ENCODE data around the gene CDCA4.
A peak's percentile ranks its signal among the peaks of the same experiment; 100 is the strongest.
"Not testable (repeated sequence)": the region's sequence is repeated elsewhere in the genome, so short reads cannot be mapped to it uniquely, and the experiment has no call there.

The CDCA4 gene

DNA sequence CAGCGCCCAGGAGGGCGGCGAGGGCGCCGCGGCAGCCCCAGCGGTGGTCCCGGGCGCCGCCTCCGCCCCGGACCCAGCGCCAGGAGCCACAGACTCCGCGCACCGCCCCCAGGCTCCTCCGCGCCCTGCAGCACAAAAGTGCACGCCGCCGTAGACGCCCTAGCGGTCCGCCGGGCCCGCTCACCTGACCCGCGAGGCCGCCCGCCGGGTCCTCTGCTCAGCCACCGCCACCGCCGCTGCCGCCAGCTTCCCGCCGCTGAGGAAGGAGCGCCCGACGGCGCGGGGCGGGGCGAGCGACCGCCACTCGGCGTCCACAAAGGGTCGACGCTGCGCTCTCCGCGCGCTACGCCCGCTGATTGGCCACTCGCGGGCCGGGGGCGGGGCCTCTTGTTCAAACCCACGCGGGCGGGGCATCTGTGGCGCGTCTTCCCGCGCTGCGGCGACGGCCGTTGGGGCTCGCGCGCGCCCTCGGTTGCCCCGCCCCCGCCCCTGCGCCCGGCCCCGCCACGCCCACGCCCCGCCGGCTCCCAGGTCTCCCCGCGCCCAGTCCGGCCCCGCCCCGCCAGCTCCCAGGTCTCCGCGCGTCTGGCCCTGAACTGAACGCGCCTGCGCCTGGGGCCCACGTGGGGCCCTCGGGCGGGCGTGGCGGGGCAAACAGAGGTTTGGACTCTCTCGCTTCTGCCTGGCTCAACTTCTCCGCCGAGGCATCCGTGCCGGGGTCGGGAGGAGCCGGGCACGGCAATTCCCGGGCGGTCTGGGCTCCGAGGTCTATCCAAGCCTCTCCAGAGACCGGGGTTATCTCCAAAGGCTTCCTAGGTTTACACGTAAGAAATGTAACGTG lies at the start of gene CDCA4:
CDCA4 (minus strand) TSS at position 269 of the 841 bp plus-strand sequence. CDS start 9,154 bp downstream, outside the sequence.
- peak; percentile 96 for DNase-seq

DNA sequence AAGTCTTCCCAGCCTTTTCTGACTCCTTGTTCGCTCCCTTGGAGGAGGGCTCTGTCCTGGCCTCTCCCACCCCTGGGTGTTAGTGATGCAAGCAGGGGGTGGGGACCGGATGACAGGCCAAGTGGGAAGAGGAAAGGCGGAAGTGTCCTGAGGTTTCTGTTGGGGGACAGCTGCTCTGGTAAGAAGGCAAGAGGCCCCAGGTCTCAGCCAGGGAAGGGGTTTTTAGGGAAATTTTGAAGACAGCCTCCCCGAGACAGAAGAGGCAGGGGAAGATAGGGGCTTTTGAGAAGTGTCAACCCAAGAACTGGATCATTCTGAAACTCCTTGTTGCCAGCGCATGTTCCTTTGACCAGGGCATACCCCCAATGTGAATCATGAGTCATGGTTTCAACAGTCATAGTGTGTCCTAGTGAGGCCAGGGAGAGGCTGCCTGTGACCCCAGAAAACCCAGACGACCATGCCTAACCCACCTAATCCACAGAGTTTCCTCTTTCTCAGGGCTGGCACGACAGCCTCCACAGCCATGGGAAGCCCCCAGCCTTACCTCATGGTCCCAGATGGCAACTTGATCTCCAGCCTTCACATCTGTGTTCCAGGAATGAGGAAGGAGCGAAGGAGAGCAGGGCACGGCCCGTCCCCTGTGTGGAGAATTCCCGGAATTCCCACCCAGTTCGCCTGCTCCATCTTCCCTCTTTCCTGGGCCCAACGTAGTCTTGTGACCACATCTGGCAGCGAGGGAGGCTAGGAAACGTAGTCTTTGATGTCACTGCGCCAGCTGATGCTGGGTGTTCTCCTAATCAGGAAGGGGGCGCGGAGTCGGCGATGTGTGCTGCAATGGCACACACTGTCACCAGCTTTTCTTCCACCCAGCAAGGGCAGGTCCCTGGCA lies 49.2 kb upstream of the CDCA4 start:
- DNase-seq, result no peak

- no peak for DNase-seq
Measured at GRCh38 chr14:105069522-105069870, 48.6 kb upstream of the CDCA4 start.

DNA sequence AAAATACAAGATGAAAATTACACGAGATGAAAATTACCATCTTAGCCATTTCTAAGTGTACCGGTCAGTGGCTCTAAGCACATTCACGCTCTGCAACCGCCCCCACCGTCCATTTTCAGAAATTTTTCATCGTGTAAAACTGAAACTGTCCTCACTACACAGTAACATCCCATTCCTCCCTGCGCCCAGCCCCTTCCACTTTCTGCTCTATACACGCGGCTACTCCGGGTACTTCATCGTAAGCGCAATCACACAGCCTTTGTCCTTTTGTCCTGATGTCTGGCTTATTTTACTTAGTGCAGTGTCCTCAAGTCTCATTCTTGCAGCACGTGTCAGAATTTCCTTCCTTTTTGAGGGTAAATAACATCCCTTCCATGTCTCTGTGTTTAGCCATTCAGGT lies 47.9 kb upstream of the CDCA4 start:
- no peak for DNase-seq

- DNase-seq, result no peak
Measured at GRCh38 chr14:105067969-105068301, 47.1 kb upstream of the CDCA4 start.

DNA sequence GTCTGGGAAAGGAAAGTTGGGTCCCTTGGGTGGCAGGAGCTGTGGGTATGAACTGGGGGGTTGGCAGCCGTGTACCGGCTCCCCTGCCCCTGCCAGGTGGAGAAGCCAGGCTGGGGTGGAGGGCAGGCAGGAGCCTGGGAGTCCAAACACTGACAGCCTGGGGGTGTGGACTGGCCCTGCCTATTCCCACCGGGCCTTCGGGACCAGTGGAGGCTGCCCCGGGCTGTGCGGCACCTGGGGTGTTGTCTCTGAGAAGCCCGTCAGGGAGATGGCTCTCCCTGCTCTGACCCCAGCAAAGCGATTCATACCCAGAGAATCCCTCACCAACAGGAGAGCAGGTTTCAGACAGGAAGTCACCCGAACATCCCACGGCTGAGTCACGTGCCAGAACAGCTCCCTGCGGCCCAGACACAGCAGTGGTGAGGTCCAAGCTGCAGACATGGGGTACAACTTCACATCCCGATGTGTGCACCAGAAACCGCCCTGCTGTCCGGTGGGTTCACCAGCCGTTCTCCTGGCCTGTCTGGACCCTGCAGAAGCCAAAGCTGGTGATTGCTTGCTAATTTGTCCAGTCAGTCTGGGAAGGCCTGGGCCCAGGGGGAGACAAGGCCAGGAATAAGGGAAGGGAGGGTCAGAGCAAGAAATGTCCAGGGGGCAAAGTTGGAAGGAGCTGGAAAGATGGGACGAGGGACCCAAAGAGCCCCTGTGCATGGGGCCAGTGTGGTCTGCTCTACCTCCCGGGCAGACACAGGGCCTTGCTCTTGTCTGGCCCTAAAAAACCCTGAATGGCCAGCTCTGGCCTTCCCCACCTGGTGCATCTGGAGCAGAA lies 46.5 kb upstream of the CDCA4 start:
- no peak for DNase-seq

DNA sequence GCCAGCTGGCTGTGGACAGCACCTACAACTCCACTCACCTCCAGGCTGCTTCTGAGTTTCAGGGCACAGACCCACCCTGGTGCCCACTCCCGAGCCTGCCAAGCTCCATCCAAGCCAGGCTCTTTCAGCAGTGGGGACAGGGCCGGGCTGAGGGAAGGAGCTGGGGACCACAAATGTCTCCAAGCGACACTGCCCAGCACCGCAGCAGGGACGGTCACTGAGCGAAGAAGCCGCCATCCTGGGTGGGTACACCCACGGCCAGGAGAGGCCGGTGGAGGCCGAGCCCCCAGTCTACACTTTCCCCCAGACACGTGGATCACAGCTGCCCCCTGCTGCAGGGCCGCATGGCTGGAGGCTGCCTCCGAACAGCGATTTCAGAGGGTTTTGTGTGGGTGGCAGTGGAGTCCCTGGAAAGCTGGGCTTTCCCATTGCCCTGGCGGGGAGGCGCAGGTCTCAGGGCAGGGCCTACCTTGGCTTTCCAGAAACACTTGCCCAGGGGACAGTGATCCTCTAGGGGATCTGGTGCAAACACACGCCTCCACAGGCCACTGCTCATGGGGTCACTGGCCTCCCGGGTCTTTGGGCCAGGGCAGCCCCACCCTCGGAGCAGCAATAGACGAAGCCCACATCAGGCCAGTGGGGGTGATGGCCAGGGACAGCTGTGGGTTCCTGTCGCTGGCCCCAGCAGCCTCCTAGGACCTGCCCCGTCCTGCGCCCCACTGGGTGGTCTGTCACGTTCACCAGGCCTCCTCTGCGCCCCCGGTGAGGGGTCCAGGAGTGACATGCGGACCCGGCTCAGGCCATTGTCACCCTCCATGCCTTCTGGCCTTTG lies 45.6 kb upstream of the CDCA4 start:
- DNase-seq, result no peak

DNA sequence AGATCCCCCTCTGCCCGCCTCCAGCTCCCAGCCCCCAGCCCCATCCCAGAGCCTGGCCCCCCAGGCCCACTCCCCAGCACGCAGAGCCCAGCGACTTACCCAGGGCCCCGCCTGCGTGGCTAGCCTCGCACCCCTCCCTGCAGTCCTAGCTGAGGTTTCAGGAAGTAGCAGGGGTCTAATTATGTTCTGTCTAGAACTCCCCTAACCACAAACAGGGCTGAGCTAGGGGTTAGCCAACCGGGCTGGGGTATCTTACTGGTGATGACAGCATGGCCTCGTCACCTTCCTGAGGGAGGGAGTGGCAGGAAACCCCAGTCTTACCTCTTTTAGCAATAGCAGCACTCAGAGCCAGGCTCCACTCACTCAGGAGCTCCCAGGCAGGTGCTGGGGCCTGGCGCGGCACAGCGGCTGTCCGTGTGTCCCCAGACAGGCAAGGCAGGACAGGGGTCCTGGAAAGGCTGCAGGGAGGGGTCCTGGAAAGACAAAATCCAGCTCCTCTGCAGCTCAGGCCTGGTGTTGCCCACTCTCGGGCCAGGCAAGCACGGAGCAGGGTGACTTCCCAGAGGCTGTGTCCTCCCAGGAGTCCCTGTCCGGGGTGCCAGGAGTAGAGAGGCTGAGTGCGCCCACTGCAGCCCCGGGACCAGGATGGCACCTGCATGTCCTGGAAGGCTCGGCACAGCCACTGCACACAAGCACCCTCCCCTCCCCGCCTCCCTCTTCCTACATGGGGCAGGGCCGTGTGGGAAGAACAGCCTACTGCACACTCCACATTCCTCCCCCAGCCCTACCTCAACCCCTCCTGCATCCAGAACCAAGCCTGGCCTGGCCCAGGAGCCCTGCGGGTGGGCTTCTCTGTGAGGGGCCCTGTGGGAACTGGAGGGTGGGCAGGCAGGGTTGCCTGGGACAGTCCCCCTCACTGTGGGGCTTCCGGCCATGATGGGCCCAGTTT lies 44.7 kb upstream of the CDCA4 start, which contains the start of gene GPR132:
GPR132 (minus strand) TSS at position 151 of the 949 bp plus-strand sequence. CDS start 10,010 bp downstream, outside the sequence.
- DNase-seq, result peak; percentile 56

- DNase-seq, result peak; percentile 66
Measured at GRCh38 chr14:105064721-105065143, 43.8 kb upstream of the CDCA4 start.

DNA sequence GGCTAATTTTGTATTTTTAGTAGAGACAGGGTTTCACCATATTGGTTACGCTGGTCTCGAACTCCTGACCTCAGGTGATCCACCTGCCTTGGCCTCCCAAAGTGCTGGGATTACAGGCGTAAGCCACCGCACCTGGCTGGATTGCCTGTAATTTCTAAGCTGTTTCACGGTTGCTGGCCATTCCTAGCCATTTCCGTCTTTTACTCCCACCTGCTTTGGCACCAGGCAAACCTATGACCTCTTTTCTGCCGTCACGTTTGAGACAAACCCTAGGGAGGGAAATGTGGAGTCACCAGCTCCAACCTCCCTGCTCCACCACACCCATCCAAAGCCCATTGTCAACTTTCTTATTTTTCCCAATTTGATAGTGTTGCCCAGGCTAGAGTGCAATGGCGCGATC lies 43.1 kb upstream of the CDCA4 start:
- DNase-seq, result no peak

DNA sequence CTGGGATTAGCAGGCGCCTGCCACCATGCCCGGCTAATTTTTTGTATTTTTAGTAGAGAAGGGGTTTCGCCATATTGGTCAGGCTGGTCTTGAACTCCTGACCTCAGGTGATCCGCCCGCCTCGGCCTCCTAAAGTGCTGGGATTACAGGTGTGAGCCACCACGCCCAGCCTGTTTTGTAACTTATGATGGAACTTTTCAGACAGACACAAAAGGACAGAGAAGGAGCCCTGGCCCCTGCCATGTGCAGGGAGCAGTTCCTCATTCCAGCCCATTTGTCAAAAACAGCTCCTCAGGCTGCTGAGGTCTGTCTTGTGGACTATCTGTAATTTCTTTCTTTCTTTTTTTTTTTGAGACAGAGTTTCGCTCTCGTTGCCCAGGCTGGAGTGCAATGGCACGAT lies 42.6 kb upstream of the CDCA4 start:
- DNase-seq, result not testable (repeated sequence)

GRCh38 chr14:105063056-105063455 lies 42.2 kb upstream of the CDCA4 start:
- no peak for DNase-seq

DNA sequence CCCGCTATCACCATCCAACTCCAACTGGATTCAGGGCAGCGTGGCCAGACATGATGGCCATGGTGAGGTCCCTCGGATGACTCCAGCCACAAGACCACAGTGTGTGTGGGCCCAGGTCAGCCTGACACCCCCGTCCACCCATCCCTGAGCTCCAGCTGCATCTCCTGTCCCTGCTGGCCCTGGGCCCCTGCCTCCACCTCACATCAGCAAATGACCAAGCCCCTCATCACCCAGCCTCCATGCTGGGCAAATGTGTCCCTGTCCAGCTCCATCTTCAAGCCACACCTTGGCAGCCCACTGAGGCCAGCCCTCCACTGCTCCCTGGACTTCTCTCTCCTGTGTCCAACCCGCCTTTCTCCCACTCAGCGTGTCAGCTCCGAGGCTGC lies 41.2 kb upstream of the CDCA4 start:
- DNase-seq, result no peak

- peak; percentile 51 for DNase-seq
Measured at GRCh38 chr14:105061428-105062047, 40.7 kb upstream of the CDCA4 start.

- DNase-seq, result no peak
Measured at GRCh38 chr14:105060751-105061427, 40.0 kb upstream of the CDCA4 start.

DNA sequence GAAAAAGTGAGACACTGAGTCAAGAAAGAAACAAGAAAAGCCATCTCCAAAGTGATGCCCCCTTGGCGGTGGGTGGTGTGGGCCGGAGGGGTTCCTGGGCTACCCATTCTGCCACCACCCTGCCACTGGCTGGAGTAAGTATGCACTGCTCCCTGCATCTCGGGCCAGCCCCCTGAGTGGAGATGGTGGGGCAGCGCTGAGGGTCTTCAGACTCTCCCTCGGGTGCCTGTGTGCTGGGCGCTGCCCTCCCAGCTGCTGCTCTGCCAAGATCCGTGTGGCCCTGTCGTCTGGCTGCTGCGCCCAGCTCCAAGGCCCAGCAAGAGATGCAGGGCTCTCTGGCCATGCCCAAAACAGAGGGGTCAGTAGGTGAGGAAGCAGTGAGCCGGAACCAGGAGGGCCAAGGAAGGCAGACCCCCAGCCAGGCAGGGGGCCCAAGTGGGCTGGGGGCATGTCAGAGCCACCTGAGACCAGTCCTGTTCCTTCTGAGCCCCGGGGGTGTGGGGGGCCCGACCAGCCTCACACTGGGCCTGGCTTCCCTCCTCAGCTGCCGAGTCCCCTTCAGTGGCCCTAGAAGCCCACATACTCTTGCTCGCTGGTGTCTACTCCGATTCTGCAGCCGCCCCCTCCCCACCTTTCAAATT lies 39.2 kb upstream of the CDCA4 start:
- no peak for DNase-seq

DNA sequence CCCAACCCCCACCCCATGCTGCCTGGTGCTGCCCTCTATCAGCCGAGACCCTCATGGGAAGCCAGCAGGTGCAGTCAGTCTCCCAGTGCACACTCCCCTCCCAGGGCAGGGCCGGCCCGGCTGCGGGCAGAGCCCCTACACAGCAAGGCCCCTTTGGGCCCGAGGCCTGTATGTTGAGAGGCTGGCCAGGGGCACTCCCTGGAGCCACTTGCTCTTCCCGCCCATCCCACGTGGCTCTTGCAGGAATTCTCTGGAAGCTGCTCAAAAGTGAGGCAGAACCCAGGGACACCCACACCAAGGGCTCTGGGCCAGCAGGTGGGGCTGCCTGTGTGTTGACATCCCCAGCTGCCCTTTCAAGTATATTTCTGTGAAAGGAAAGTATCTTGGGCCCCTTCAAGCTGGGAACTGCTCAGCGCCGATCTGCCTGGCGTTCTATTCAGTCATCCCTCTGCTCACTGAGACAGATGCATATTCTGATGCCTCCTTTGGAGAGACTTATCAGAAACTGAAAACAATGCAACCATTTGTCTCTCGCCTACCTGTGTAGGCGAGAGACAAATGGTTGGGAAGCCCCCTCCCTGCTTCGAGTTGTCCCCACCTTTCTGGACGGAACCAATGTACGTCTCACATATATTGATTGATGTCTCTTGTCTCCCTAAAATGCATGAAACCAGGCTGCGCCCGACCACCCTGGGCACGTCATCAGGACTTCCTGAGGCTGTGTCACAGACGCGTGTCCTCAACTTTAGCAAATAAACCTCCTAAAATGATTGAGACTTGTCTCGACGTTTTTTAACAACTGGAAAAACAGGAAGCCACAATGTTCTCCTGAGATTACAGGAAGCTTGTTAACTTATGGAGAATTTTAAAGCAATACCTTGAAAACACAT lies 38.4 kb upstream of the CDCA4 start:
- DNase-seq, result no peak

GRCh38 chr14:105058521-105059034 lies 37.7 kb upstream of the CDCA4 start:
- DNase-seq, result no peak
